NCI-H345 treated with DMSO at 0.1 percent for 48 hours (cell line): ENCODE data around the gene TRAPPC13.
"Not testable (repeated sequence)": the region's sequence is repeated elsewhere in the genome, so short reads cannot be mapped to it uniquely, and the experiment has no call there.

Experiments
- DNase-seq: peaks from one replicate; lab custom pipeline; 2025; ENCODE audit not compliant: unreplicated experiment; lab: John Stamatoyannopoulos, UW

TRAPPC13 gene

GRCh38 chr5:65624571-65625555 lies at the start of gene TRAPPC13, which contains the start of gene SHLD3:
Gene TRAPPC13, plus strand, starts transcription at chr5:65625027. Its CDS starts 34 bp downstream, at chr5:65625061.
Gene SHLD3, plus strand, starts transcription at chr5:65625027. Its CDS starts 4,561 bp downstream, at chr5:65629588.
- peak; percentile 93 for DNase-seq

- no peak for DNase-seq
These were observed 47.7 kb upstream of the TRAPPC13 start for GRCh38 chr5:65577141-65577540.

GRCh38 chr5:65588694-65589093 lies 36.1 kb upstream of the TRAPPC13 start:
- no peak for DNase-seq

GRCh38 chr5:65601761-65602160 lies 23.1 kb upstream of the TRAPPC13 start:
- not testable (repeated sequence) for DNase-seq

- DNase-seq, result no peak
These were observed 13.3 kb upstream of the TRAPPC13 start for GRCh38 chr5:65611524-65611923.

GRCh38 chr5:65612298-65612907 lies 12.4 kb upstream of the TRAPPC13 start:
- no peak for DNase-seq

- no peak for DNase-seq
These were observed 4.8 kb upstream of the TRAPPC13 start for GRCh38 chr5:65620021-65620420.

- not testable (repeated sequence) for DNase-seq
These were observed 2.9 kb upstream of the TRAPPC13 start for GRCh38 chr5:65621961-65622360.

GRCh38 chr5:65623482-65623881 lies 1.3 kb upstream of the TRAPPC13 start:
- no peak for DNase-seq

GRCh38 chr5:65624025-65624570 lies 729 bp upstream of the TRAPPC13 start, which contains the start of gene TRIM23:
Gene TRIM23, minus strand, starts transcription at chr5:65624333. Its CDS starts 59 bp downstream, at chr5:65624274.
- peak; percentile 93 for DNase-seq

GRCh38 chr5:65625743-65626142 lies 916 bp downstream of the TRAPPC13 start:
- no peak for DNase-seq

GRCh38 chr5:65630981-65631380 lies 6.2 kb downstream of the TRAPPC13 start:
- no peak for DNase-seq

GRCh38 chr5:65640240-65640639 lies 15.4 kb downstream of the TRAPPC13 start:
- no peak for DNase-seq

GRCh38 chr5:65646938-65647337 lies 22.1 kb downstream of the TRAPPC13 start:
- no peak for DNase-seq

- no peak for DNase-seq
These were observed 23.1 kb downstream of the TRAPPC13 start for GRCh38 chr5:65647941-65648340.

GRCh38 chr5:65651144-65651543 lies 26.3 kb downstream of the TRAPPC13 start:
- DNase-seq, result no peak

GRCh38 chr5:65654713-65655112 lies 29.9 kb downstream of the TRAPPC13 start:
- no peak for DNase-seq

- no peak for DNase-seq
These were observed 39.1 kb downstream of the TRAPPC13 start for GRCh38 chr5:65663804-65664521.

GRCh38 chr5:65668696-65669095 lies 43.9 kb downstream of the TRAPPC13 start:
- DNase-seq, result no peak

- DNase-seq, result no peak
These were observed 48.0 kb downstream of the TRAPPC13 start for GRCh38 chr5:65672796-65673195.

GRCh38 chr5:65674749-65675148 lies 49.9 kb downstream of the TRAPPC13 start:
- no peak for DNase-seq
